ENCODE data around the gene VAPA. TPM values are rescaled to one million over a fixed set of nuclear protein-coding genes. Genes with fewer than 3 reads are reported as not detected.
"Not testable (repeated sequence)": the region's sequence is repeated elsewhere in the genome, so short reads cannot be mapped to it uniquely, and the experiment has no call there.

Gene VAPA
- total and polyA plus RNA-seq, 7 experiments from 2014 or later = 109 to 278 (median 164) TPM

DNA sequence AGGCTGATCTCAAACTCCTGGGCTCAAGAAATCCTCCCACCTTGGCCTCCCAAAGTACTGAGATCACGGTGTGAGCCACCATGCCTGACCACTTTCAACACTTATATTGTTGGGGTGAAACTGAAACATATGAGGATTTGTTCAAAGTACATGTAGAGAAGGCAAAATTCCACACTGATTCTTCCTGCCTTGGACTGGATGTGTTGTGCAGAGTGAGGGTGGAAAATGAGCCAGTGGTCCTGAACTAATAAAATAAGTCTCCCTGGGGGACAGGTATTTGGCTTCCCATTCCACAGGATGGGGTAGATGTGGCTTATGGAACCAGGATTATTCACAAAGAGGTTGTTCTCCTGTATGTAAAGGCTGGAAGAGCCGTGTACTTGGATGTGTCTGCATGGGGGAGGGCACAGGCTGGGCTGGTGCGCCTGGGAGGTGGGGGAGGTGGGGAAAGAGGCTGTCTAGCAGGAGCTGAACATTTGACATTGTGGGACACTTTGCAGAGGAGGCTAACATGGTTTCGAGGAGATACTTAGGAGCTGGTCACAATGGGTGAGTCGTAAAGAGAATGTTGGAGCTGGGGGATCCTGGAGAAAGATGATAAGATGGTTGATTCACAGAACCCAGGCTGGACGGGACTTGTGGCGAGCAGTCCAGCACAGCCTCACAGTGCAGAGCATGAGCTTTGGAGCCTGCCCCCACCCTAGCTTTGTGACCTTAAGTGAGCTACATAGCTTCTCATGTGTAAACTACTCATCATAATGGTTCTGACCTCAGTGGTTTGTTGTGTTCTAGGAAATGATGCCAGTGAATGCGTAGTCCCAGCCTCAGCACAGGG lies 28.4 kb upstream of the VAPA start, which contains the start of gene TXNDC2:
TXNDC2 (plus strand) TSS at position 804 of the 835 bp plus-strand sequence. CDS start 708 bp downstream, outside the sequence.
- Mint-ChIP-seq H3K9me3 (peaks cover 0 to 3% (median 0%) of the 10 kb centered on the region in 11 donors), H3K27me3 (peaks cover 0 to 6% (median 0%) of the 10 kb centered on the region in 5 donors), H3K4me3 (no peak within 1 kb of the TSS), H3K36me3 (peaks cover 0 to 2% (median 0%) of the 10 kb centered on the region in 5 donors), H3K4me1 (peaks cover 0 to 4% (median 0%) of the 10 kb centered on the region in 7 donors), H3K27ac (no peak within 1 kb of the TSS)
- no peak within 1 kb of the TSS for H3K4me3 ChIP-seq (ENCODE audit: low read length)
- intact Hi-C loops (cut with micrococcal nuclease) = no loop called here
- no peaks in the 10 kb centered on the region for H3K36me3 ChIP-seq (ENCODE audit: control insufficient read depth in 2 of 3, insufficient read depth in 3 of 3, low read length in 3 of 3)
- no peaks in the 10 kb centered on the region for H3K9me3 ChIP-seq (ENCODE audit: control insufficient read depth in 2 of 3, low read length in 3 of 3)
- no peak for DNase-seq
- no peaks in the 10 kb centered on the region for H3K27me3 ChIP-seq (ENCODE audit: control insufficient read depth in 2 of 2, insufficient read depth in 2 of 2, low read length in 2 of 2)
- ATAC-seq = no peak
- POLR2A ChIA-PET = no interaction called here
- CTCF ChIA-PET = interaction anchor here (0.7 kb wide), 1 partner anchor 12 kb away, joined by 3 read pairs; no protein-coding TSS in a partner anchor
- no peaks in the 10 kb centered on the region for H3K4me1 ChIP-seq (ENCODE audit: control insufficient read depth in 2 of 2, insufficient read depth in 2 of 2, low read length in 2 of 2)
- no peak within 1 kb of the TSS for H3K27ac ChIP-seq (ENCODE audit: low read depth, low read length)

DNA sequence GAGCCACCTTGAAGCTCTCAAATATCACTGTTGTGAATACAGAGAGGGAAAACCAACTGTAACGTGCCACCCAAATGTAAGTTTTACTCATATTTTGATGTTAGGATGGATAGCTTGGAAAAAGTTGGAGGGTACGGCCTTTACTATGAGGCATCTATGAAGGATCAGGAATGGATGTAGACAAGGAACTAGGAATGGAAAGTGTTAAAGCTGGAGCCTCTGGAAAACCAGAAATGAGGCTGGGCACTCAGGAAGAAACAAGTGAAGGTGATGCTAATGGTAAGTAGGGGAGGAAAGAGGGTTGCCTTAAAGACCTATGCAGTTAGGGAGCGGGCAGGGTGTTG lies 27.8 kb upstream of the VAPA start:
- no peak overlapping the region for H3K27ac Mint-ChIP-seq
- intact Hi-C loops (cut with micrococcal nuclease) = no loop called here
- H3K4me1 Mint-ChIP-seq = peaks cover 0 to 4% (median 0%) of the 10 kb centered on the region in 7 donors
- no peak overlapping the region for H3K4me3 Mint-ChIP-seq
- ATAC-seq (no peak), DNase-seq (no peak)
- Histone ChIP-seq H3K4me3 (ENCODE audit: low read length) (no peak overlapping the region), H3K36me3 (ENCODE audit: control insufficient read depth in 2 of 3, insufficient read depth in 3 of 3, low read length in 3 of 3) (no peaks in the 10 kb centered on the region), H3K9me3 (ENCODE audit: control insufficient read depth in 2 of 3, low read length in 3 of 3) (no peaks in the 10 kb centered on the region), H3K4me1 (ENCODE audit: control insufficient read depth in 2 of 2, insufficient read depth in 2 of 2, low read length in 2 of 2) (no peaks in the 10 kb centered on the region), H3K27me3 (ENCODE audit: control insufficient read depth in 2 of 2, insufficient read depth in 2 of 2, low read length in 2 of 2) (no peaks in the 10 kb centered on the region), H3K27ac (ENCODE audit: low read depth, low read length) (no peak overlapping the region)
- peaks cover 0 to 3% (median 0%) of the 10 kb centered on the region in 11 donors for H3K9me3 Mint-ChIP-seq
- ChIA-PET POLR2A (no interaction called here), CTCF (interaction anchor here (0.7 kb wide), 1 partner anchor 12 kb away, joined by 3 read pairs; no protein-coding TSS in a partner anchor)
- peaks cover 0 to 2% (median 0%) of the 10 kb centered on the region in 5 donors for H3K36me3 Mint-ChIP-seq
- H3K27me3 Mint-ChIP-seq = peaks cover 0 to 6% (median 0%) of the 10 kb centered on the region in 5 donors

DNA sequence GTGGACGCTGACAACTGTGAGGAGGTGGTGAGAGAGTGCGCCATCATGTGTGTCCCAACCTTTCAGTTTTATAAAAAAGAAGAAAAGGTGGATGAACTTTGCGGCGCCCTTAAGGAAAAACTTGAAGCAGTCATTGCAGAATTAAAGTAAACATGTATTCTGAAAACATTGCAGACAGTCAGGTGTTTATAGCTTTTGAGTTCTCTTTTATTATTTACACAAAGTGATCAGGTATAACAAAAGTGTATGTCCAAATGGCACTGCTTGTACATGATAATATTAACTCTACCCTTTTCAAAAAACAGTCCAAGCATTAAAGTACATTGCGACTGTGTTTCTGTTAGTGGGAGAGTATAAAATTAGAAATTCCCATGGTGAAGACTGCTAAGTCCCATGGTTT lies 25.8 kb upstream of the VAPA start:
- no peaks in the 10 kb centered on the region for H3K4me1 ChIP-seq (ENCODE audit: control insufficient read depth in 2 of 2, insufficient read depth in 2 of 2, low read length in 2 of 2)
- POLR2A ChIA-PET = no interaction called here
- DNase-seq = no peak

DNA sequence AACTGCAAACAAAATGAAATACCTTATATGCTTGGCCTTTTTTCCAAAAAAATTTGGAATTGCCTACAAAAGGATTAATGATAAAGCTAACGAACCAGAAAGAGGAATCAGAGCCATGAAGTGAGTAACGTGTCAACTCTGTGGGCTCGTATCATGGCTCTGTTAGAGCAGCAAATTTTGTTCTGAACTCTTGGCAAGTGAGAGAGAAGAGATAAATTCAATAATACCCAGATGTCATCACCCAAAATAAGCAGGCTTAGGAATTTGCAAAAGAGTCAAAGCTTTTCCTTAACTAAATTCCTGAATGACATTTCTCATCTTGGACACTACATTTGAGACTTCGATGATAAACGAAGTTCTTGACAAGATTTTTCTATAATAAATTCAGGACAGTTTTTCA lies 23.6 kb upstream of the VAPA start:
- ChIA-PET POLR2A (no interaction called here), CTCF (no interaction called here)
- no peaks in the 10 kb centered on the region for H3K36me3 ChIP-seq (ENCODE audit: control insufficient read depth in 2 of 3, insufficient read depth in 3 of 3, low read length in 3 of 3)
- H3K27ac ChIP-seq (ENCODE audit: low read depth, low read length) = no peak overlapping the region
- no peak overlapping the region for H3K4me3 Mint-ChIP-seq
- H3K9me3 ChIP-seq (ENCODE audit: control insufficient read depth in 2 of 3, low read length in 3 of 3) = no peaks in the 10 kb centered on the region
- H3K4me3 ChIP-seq (ENCODE audit: low read length) = no peak overlapping the region
- intact Hi-C loops (cut with micrococcal nuclease) = no loop called here
- peaks cover 0 to 2% (median 0%) of the 10 kb centered on the region in 5 donors for H3K36me3 Mint-ChIP-seq
- ATAC-seq (no peak), DNase-seq (no peak)
- H3K27me3 Mint-ChIP-seq = peaks cover 0 to 3% (median 0%) of the 10 kb centered on the region in 5 donors
- H3K27ac Mint-ChIP-seq = no peak overlapping the region
- no peaks in the 10 kb centered on the region for H3K4me1 ChIP-seq (ENCODE audit: control insufficient read depth in 2 of 2, insufficient read depth in 2 of 2, low read length in 2 of 2)
- H3K9me3 Mint-ChIP-seq = peaks cover 0 to 3% (median 0%) of the 10 kb centered on the region in 11 donors
- peaks cover 0 to 13% (median 0%) of the 10 kb centered on the region in 7 donors for H3K4me1 Mint-ChIP-seq
- H3K27me3 ChIP-seq (ENCODE audit: control insufficient read depth in 2 of 2, insufficient read depth in 2 of 2, low read length in 2 of 2) = no peaks in the 10 kb centered on the region

More for the DNA sequence above, 25.8 kb upstream of the VAPA start:
- Histone ChIP-seq H3K27me3 (ENCODE audit: control insufficient read depth in 2 of 2, insufficient read depth in 2 of 2, low read length in 2 of 2) (no peaks in the 10 kb centered on the region), H3K36me3 (ENCODE audit: control insufficient read depth in 2 of 3, insufficient read depth in 3 of 3, low read length in 3 of 3) (no peaks in the 10 kb centered on the region), H3K27ac (ENCODE audit: low read depth, low read length) (no peak overlapping the region), H3K4me3 (ENCODE audit: low read length) (no peak overlapping the region), H3K9me3 (ENCODE audit: control insufficient read depth in 2 of 3, low read length in 3 of 3) (no peaks in the 10 kb centered on the region)
- Mint-ChIP-seq H3K36me3 (peaks cover 0 to 2% (median 0%) of the 10 kb centered on the region in 5 donors), H3K27ac (no peak overlapping the region), H3K4me1 (peaks cover 0 to 4% (median 0%) of the 10 kb centered on the region in 7 donors), H3K9me3 (peaks cover 0 to 3% (median 0%) of the 10 kb centered on the region in 11 donors), H3K27me3 (peaks cover 0 to 6% (median 0%) of the 10 kb centered on the region in 5 donors), H3K4me3 (no peak overlapping the region)
- CTCF ChIA-PET = no interaction called here
- intact Hi-C loops (cut with micrococcal nuclease) = no loop called here
- ATAC-seq = no peak

- CTCF ChIA-PET = no interaction called here
- DNase-seq = no peak
- Mint-ChIP-seq H3K4me1 (peaks cover 0 to 18% (median 0%) of the 10 kb centered on the region in 7 donors), H3K9me3 (peaks cover 0 to 3% (median 0%) of the 10 kb centered on the region in 11 donors), H3K27me3 (peaks cover 0 to 1% (median 0%) of the 10 kb centered on the region in 5 donors), H3K36me3 (peaks cover 0 to 2% (median 0%) of the 10 kb centered on the region in 5 donors), H3K4me3 (no peak overlapping the region), H3K27ac (no peak overlapping the region)
- H3K36me3 ChIP-seq (ENCODE audit: control insufficient read depth in 2 of 3, insufficient read depth in 3 of 3, low read length in 3 of 3) = no peaks in the 10 kb centered on the region
- intact Hi-C loops (cut with micrococcal nuclease) = no loop called here
- H3K9me3 ChIP-seq (ENCODE audit: control insufficient read depth in 2 of 3, low read length in 3 of 3) = no peaks in the 10 kb centered on the region
- H3K27ac ChIP-seq (ENCODE audit: low read depth, low read length) = no peak overlapping the region
- H3K4me1 ChIP-seq (ENCODE audit: control insufficient read depth in 2 of 2, insufficient read depth in 2 of 2, low read length in 2 of 2) = no peaks in the 10 kb centered on the region
- H3K4me3 ChIP-seq (ENCODE audit: low read length) = no peak overlapping the region
- no peaks in the 10 kb centered on the region for H3K27me3 ChIP-seq (ENCODE audit: control insufficient read depth in 2 of 2, insufficient read depth in 2 of 2, low read length in 2 of 2)
- no peak for ATAC-seq
- POLR2A ChIA-PET = no interaction called here
Observed at GRCh38 chr18:9890957-9891356, 22.9 kb upstream of the VAPA start.

DNA sequence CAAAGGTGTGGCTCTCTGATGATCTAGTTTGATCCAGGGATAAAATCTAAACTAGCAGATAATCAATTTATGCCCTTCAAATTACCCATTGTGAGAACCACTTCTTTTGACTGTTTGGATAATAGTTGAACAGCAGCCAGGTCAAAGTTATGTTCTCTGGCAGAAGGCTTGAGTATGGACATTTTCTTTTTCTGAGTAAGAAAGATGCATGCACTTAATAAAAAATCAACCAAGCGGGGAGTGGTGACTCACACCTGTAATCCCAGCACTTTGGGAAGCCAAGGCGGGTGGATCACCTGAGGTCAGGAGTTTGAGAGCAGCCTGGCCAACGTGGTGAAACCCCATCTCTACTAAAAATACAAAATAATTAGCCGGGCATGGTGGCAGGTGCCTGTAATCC lies 22.3 kb upstream of the VAPA start:
- H3K27me3 ChIP-seq (ENCODE audit: control insufficient read depth in 2 of 2, insufficient read depth in 2 of 2, low read length in 2 of 2); H3K9me3 Mint-ChIP-seq; H3K4me3 Mint-ChIP-seq; POLR2A ChIA-PET; intact Hi-C loops (cut with micrococcal nuclease); H3K27ac ChIP-seq (ENCODE audit: low read depth, low read length); H3K4me1 ChIP-seq (ENCODE audit: control insufficient read depth in 2 of 2, insufficient read depth in 2 of 2, low read length in 2 of 2); H3K27ac Mint-ChIP-seq; H3K9me3 ChIP-seq (ENCODE audit: control insufficient read depth in 2 of 3, low read length in 3 of 3); H3K36me3 ChIP-seq (ENCODE audit: control insufficient read depth in 2 of 3, insufficient read depth in 3 of 3, low read length in 3 of 3); ATAC-seq; H3K27me3 Mint-ChIP-seq; CTCF ChIA-PET; H3K4me3 ChIP-seq (ENCODE audit: low read length); H3K36me3 Mint-ChIP-seq; DNase-seq: not testable (repeated sequence)
- H3K4me1 Mint-ChIP-seq = peaks cover 0 to 15% (median 0%) of the 10 kb centered on the region in 7 donors
